IMR-90 (cell line): ENCODE measurements around the gene TFAP2B. TPM values are rescaled to one million over a fixed set of nuclear protein-coding genes. Genes with fewer than 3 reads are reported as not detected.

Source experiments
- ATAC-seq: fragments of 200-7000 bp; cut with Tn5 transposase; 2 replicates; pipeline ENCODE4 v1.9.1; 2020; ENCODE audit warnings: low read depth, mild to moderate bottlenecking, moderate library complexity
- BruUV-seq: library from RNA; stranded (reverse); fragments of 400-500 nt; replicated peaks from 2 replicates; lab custom pipeline; 2021; lab: Mats Ljungman, UMichigan
- CTCF ChIA-PET: fragments of 300-600 bp; formaldehyde crosslinking; extraction: SDS; loops from one replicate; lab custom pipeline; 2021; ENCODE audit warnings: antibody characterized with exemption; lab: Yijun Ruan, JAX
- POLR2A ChIA-PET: fragments of 300-600 bp; sonication (Branson Sonifier 250); formaldehyde crosslinking; loops from one replicate; lab custom pipeline; 2022; ENCODE audit warnings: antibody characterized with exemption; ENCODE audit not compliant: unreplicated experiment; lab: Charles Lee
- DNase-seq: peaks from one replicate; pipeline ENCODE4 v3.0.0; 2013
- H2AFZ ChIP-seq: replicated peaks from 2 replicates; pipeline ENCODE3; 2013; ENCODE audit warnings: low read length, mild to moderate bottlenecking; ENCODE audit not compliant: poor library complexity
- H2AK5ac ChIP-seq: 2 replicates; pipeline ENCODE4 v1.6.1; 2013; ENCODE audit warnings: low read depth, low read length, inconsistent platforms
- H2AK9ac ChIP-seq: replicated peaks from 2 replicates; pipeline ENCODE3; 2013; ENCODE audit warnings: mild to moderate bottlenecking, low read depth, low read length, moderate library complexity; ENCODE audit not compliant: poor library complexity
- H2BK120ac ChIP-seq: 2 replicates; pipeline ENCODE4 v1.6.1; 2013; ENCODE audit warnings: low read depth, low read length, inconsistent platforms
- H2BK15ac ChIP-seq: 3 replicates; pipeline ENCODE4 v1.6.1; 2013; ENCODE audit warnings: low read depth, low read length, inconsistent platforms
- H2BK20ac ChIP-seq: 2 replicates; pipeline ENCODE4 v1.6.1; 2013; ENCODE audit warnings: low read depth, mild to moderate bottlenecking, inconsistent platforms, low read length, moderate library complexity
- H2BK5ac ChIP-seq: 2 replicates; pipeline ENCODE4 v1.6.1; 2013; ENCODE audit warnings: mild to moderate bottlenecking, low read depth, low read length, inconsistent platforms; ENCODE audit not compliant: poor library complexity, severe bottlenecking
- H3K14ac ChIP-seq: replicated peaks from 2 replicates; pipeline ENCODE4 v1.6.1; 2013; ENCODE audit warnings: low read depth, low read length, inconsistent platforms
- H3K18ac ChIP-seq: 2 replicates; pipeline ENCODE4 v1.6.1; 2013; ENCODE audit warnings: low read depth, low read length, control low read depth
- H3K23ac ChIP-seq: 2 replicates; pipeline ENCODE4 v1.6.1; 2013; ENCODE audit warnings: low read depth, low read length, inconsistent platforms
- H3K27ac ChIP-seq: 2 replicates; pipeline ENCODE4 v1.5.1; 2013; ENCODE audit warnings: mild to moderate bottlenecking, control low read depth, low read length; ENCODE audit not compliant: insufficient read depth
- H3K27me3 ChIP-seq: 2 replicates; pipeline ENCODE4 v1.6.1; 2013; ENCODE audit warnings: low read length; ENCODE audit not compliant: control insufficient read depth, insufficient read depth
- H3K36me3 ChIP-seq: 2 replicates; pipeline ENCODE4 v1.6.1; 2013; ENCODE audit warnings: low read length, mixed read lengths; ENCODE audit not compliant: control insufficient read depth, insufficient read depth
- H3K4ac ChIP-seq: 2 replicates; pipeline ENCODE4 v1.6.1; 2013; ENCODE audit warnings: low read depth, low read length, inconsistent platforms
- H3K4me1 ChIP-seq: 2 replicates; pipeline ENCODE4 v1.6.1; 2013; ENCODE audit warnings: low read length, mixed read lengths; ENCODE audit not compliant: control insufficient read depth, insufficient read depth
- H3K4me2 ChIP-seq: 2 replicates; pipeline ENCODE4 v1.6.1; 2013; ENCODE audit warnings: low read depth, mild to moderate bottlenecking, control low read depth, low read length, moderate library complexity
- H3K4me3 ChIP-seq: 2 replicates; pipeline ENCODE4 v1.5.1; 2013; ENCODE audit warnings: low read depth, mild to moderate bottlenecking, control low read depth, low read length, moderate library complexity; ENCODE audit not compliant: insufficient read depth
- H3K56ac ChIP-seq: 2 replicates; pipeline ENCODE4 v1.6.1; 2013; ENCODE audit warnings: low read length, inconsistent platforms; ENCODE audit not compliant: insufficient read depth; ENCODE audit errors: extremely low read depth
- H3K79me1 ChIP-seq, 2 experiments: 2 replicates each; pipeline ENCODE4 v1.6.1; 2013; ENCODE audit warnings: low read length in 2 of 2, inconsistent platforms in 1 of 2, low read depth in 1 of 2
- H3K9ac ChIP-seq: 2 replicates; pipeline ENCODE4 v1.6.1; 2013; ENCODE audit warnings: low read depth, low read length, control low read depth
- H3K9me1 ChIP-seq: 2 replicates; pipeline ENCODE4 v1.6.1; 2013; ENCODE audit warnings: low read length, inconsistent platforms; ENCODE audit not compliant: insufficient read depth
- H3K9me3 ChIP-seq: 2 replicates; pipeline ENCODE4 v1.6.1; 2013; ENCODE audit warnings: low read length; ENCODE audit not compliant: control insufficient read depth, insufficient read depth
- H4K20me1 ChIP-seq: 2 replicates; pipeline ENCODE4 v1.6.1; 2013; ENCODE audit warnings: low read length, inconsistent platforms; ENCODE audit not compliant: insufficient read depth
- H4K5ac ChIP-seq: 2 replicates; pipeline ENCODE4 v1.6.1; 2013; ENCODE audit warnings: mild to moderate bottlenecking, low read depth, low read length, control low read depth
- H4K8ac ChIP-seq, 2 experiments: 2 replicates each; pipeline ENCODE4 v1.6.1; 2013; ENCODE audit warnings: low read depth in 2 of 2, low read length in 2 of 2, control low read depth in 1 of 2, inconsistent platforms in 1 of 2
- H4K91ac ChIP-seq: 2 replicates; pipeline ENCODE4 v1.6.1; 2013; ENCODE audit warnings: low read depth, low read length, inconsistent platforms; ENCODE audit not compliant: insufficient read depth
- CHD1 ChIP-seq: IDR thresholded peaks from 2 replicates; pipeline ENCODE4 v1.6.1; 2012; ENCODE audit warnings: low read depth, low read length, improper control_type of control experiment
- CTCF ChIP-seq: conservative IDR thresholded peaks from 2 replicates; pipeline ENCODE4 v1.5.1; 2012; ENCODE audit warnings: mild to moderate bottlenecking, low read depth, low read length, improper control_type of control experiment
- ELK1 ChIP-seq: fragments of 150-350 bp; IDR thresholded peaks from 2 replicates; pipeline ENCODE4 v1.6.1; 2016; ENCODE audit warnings: low read depth, mild to moderate bottlenecking, low read length, moderate library complexity, borderline replicate concordance
- FOS ChIP-seq: fragments of 150-350 bp; IDR thresholded peaks from 2 replicates; pipeline ENCODE4 v1.6.1; 2016; ENCODE audit warnings: low read depth, low read length
- MAFK ChIP-seq: IDR thresholded peaks from 2 replicates; pipeline ENCODE4 v1.6.1; 2012; ENCODE audit warnings: low read depth, low read length, improper control_type of control experiment
- POLR2A ChIP-seq: IDR thresholded peaks from 2 replicates; pipeline ENCODE4 v1.6.1; 2012; ENCODE audit warnings: mild to moderate bottlenecking, low read depth, low read length
- WGBS, 2 experiments: methylation state at CpG; one replicate each; pipeline versions ENCODE4 v1.1.5 to v1.1.7; 2013; ENCODE audit warnings: missing lambda C conversion rate in 2 of 2; ENCODE audit not compliant: insufficient read length in 1 of 2; ENCODE audit errors: extremely low coverage in 2 of 2; 5-methylcytosine and 5-hydroxymethylcytosine counted together
- dilution Hi-C: fragments of 300-500 bp; cut with HindIII; formaldehyde crosslinking; loops from one replicate; pipeline ENCODE4 v1.14.3; 2018; ENCODE audit warnings: low sequenced_read_pairs; ENCODE audit not compliant: unreplicated experiment
- in situ Hi-C: fragments of 300-500 bp; cut with MboI; formaldehyde crosslinking; loops from 3 replicates; pipeline ENCODE4 v1.14.3; 2019; ENCODE audit warnings: low sequenced_read_pairs, inconsistent platforms, mixed read lengths
- intact Hi-C: fragments of 100-400 bp; cut with micrococcal nuclease; formaldehyde crosslinking; loops from 2 replicates; pipeline ENCODE4 v1.10.0; 2022
- polyA plus RNA-seq, 3 experiments: library from polyadenylated mRNA; depleted of rRNA; stranded (reverse); fragments of >200 nt; gene quantifications; 2 replicates each; pipeline ENCODE4 v1.2.3, GENCODE V29; 2012; ENCODE audit warnings: low replicate concordance in 1 of 3
- total RNA-seq: library from RNA; depleted of rRNA; stranded (reverse); fragments of >200 nt; gene quantifications from 2 replicates; pipeline ENCODE4 v1.2.3, GENCODE V29; 2012

Gene TFAP2B
- total and polyA plus RNA-seq, 2 of the 4 experiments (the other 2 are of a cell fraction) = not detected

- CTCF ChIA-PET = interaction anchor here (1.0 kb wide), 1 partner anchor 8 kb away, joined by 3 read pairs; no protein-coding TSS in a partner anchor
Observed at GRCh38 chr6:50868466-50868865, 49.8 kb downstream of the TFAP2B start.

More at GRCh38 chr6:50868466-50868865, 49.8 kb downstream of the TFAP2B start:
- H3K27ac ChIP-seq = no peak overlapping the region
- no peak overlapping the region for H3K9ac ChIP-seq
- H3K36me3 ChIP-seq = no peaks in the 10 kb centered on the region
- WGBS, 2 experiments = no CpG with 5 or more reads among the region's 1 CpG
- no peaks in the 10 kb centered on the region for H3K9me3 ChIP-seq
- no peak overlapping the region for H2AK9ac ChIP-seq
- no peaks in the 10 kb centered on the region for H4K20me1 ChIP-seq
- no TSS peak for BruUV-seq
- H3K4me2 ChIP-seq = no peak overlapping the region
- no peaks in the 10 kb centered on the region for H3K27me3 ChIP-seq
- no peak overlapping the region for H3K18ac ChIP-seq
- DNase-seq (no peak), ATAC-seq (no peak)
- no peak overlapping the region for H4K8ac ChIP-seq
- TF ChIP-seq FOS = no peak
- no peak for TF ChIP-seq CTCF
- TF ChIP-seq CHD1 = no peak
- no peak for TF ChIP-seq POLR2A
- no peak for TF ChIP-seq MAFK
- no peak for TF ChIP-seq ELK1
- no peaks in the 10 kb centered on the region for H3K4me1 ChIP-seq
- no peak overlapping the region for H4K91ac ChIP-seq
- H2AFZ ChIP-seq = no peak overlapping the region
- H4K5ac ChIP-seq = no peak overlapping the region
- H2BK15ac ChIP-seq = no peak overlapping the region
- no peak overlapping the region for H2BK120ac ChIP-seq
- intact Hi-C loops (no loop called here), dilution Hi-C loops (no loop called here), in situ Hi-C loops (no loop called here)
- no peak overlapping the region for H2BK20ac ChIP-seq
- H3K79me1 ChIP-seq = no peaks in the 10 kb centered on the region
- H3K14ac ChIP-seq = no peak overlapping the region
- no peak overlapping the region for H3K4me3 ChIP-seq
- H3K9me1 ChIP-seq = no peaks in the 10 kb centered on the region
- POLR2A ChIA-PET = no interaction called here
- H3K4ac ChIP-seq = no peak overlapping the region
- no peak overlapping the region for H3K23ac ChIP-seq
- H3K56ac ChIP-seq = no peak overlapping the region
- no peak overlapping the region for H2AK5ac ChIP-seq
- H2BK5ac ChIP-seq = no peak overlapping the region
